Stimulated activated CD4-positive, alpha-beta T cell treated with anti-CD3 and anti-CD28 coated beads, TNF-alpha, amount 100 ng/mL, for 24 hours (primary cell): Measurements from ENCODE around the gene TSPAN5.
"Not testable (repeated sequence)": the region's sequence is repeated elsewhere in the genome, so short reads cannot be mapped to it uniquely, and the experiment has no call there.

Experiments
- DNase-seq, 3 experiments: peaks; one replicate each; pipeline ENCODE4 v3.0.0-alpha.2; 2020; ENCODE audit warnings: low read depth in 3 of 3

The TSPAN5 gene

DNA sequence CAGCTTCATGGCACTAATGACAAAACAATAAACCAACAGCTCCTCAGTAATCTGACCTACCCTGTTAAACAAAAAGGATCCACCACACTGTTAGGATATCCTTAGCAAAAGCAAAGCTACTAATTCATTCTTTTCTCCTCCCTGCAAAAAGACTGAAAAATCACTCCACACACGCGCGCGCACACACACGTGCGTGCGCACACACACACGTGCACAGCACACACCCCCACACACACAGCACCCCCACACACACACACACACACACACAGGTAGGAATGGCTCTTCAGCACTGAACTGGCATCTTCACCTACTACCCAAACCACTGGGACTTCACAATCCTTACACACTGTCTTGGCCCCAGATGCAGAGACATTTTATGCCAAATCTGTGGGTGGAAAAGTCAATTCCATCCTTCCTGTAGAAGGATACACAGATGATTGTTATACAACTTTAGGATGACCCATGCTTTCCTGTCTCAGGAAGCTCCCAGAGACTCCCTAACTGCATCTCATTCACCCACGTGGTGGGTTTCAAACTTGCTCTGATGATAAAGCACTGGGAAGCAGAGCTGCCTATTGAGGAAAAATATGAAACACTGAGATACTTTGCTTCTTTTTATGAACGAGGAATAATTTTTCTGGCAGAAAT lies 102.5 kb downstream of the TSPAN5 start:
- no peak for DNase-seq

DNA sequence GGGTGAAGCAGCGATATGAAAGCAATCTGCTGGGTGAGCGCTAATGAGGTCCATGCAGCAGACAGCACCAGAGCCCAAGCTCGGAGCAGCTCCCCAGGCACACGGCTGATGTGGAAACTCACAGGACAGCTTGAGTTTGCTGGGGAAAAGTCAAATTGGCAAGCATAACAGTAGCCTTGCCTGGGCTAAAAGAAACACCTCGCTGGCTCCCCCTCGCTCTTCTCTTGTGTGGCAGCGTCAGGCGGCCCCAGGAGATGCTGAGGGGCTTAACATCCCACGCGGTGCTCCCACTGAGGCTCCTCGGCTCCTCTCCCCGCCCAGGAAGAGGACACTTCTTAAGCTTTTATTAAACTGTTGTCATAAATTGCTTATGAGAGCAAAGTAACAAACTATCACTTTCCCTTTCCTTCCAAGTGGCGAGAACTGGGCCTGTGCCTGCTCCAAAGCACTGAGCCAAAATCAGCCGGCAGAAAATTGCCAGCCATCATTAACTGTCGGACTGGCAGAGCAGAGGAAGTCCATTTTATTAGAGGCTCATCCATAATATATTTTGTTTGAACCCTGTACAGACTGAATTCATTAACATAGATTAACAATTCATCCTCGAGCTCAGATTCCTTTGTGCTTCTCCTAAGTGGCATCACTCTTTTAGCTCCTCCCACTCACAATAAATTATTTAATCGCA lies 111.4 kb downstream of the TSPAN5 start:
- DNase-seq: no peak

DNA sequence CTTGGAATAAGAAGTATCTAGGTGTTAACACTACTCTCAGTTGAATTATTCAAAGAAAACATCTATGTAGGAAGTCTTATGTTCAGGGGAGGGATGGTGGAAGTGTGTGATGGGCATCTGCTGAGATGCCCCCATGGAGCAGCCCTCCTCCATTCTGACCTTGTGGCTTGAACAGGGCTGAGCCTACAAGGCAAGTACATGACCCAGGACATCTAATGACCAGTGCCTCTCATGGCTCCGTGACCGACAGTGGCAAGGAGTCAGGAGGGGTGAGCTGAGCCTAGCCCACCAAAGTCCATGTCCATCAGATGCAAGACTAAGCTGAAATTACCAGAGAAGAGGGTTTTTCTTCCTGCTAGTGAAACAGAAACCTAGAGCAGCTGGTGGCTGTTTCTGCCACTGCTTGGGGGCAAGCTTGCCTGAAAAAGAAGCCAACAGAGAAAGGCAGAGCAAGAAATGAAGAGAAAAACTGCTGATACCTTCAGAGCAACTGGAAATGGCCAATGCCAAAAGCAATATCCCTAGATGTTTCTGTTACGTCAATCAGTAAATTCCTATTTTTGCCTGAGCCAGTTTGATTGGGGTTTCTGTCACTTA lies 113.5 kb downstream of the TSPAN5 start:
- DNase-seq: no peak

DNA sequence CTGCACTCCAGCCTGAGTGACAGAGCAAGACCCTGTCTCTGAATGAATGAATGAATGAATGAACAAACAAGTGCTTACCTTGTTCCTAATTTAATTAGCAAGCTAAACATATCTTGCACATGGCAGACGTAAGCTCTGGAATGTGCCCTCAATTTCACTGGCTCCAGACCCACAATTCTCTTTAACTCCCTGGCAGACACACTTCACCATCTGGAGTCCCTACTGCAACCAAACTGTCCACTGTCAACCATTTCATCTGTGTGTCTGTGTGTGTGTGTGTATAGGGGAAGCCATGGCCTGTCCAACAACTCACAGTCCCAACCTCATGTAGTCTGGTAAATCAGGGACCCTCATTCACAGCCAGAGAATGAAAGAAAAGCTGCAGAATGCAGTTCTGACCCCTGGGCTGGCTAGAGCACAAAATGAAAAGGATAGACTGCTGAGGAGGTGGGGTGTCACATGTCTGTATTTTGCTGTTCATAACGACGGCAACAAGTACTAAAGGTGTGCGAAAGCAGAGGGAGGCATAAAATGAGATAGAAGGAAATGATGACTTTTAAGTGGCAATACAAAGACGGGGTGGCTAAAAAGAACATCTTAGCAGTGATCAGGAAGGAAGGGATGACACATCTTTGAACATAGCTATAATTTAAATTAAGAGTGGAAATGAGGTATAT lies 114.1 kb downstream of the TSPAN5 start:
- no peak for DNase-seq

DNA sequence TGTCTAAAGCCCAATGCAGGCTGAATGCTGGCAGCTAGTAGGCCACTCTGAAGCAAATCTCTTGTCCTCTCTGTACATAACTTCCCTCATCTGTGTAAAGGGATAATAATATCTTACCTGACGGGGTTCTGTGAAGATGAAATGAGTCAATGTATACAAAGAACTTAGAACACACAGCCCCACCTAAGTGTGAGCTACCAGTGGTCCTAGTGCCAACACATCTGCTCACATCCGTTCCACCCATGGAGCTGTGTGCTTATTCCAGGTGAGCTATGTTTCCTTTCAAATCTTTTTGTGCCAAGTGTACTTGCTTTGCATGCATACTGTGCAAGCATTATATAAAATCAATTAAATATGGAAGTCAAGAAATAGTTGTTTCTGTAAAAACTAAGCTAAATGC lies 116.4 kb downstream of the TSPAN5 start:
- no peak for DNase-seq

DNA sequence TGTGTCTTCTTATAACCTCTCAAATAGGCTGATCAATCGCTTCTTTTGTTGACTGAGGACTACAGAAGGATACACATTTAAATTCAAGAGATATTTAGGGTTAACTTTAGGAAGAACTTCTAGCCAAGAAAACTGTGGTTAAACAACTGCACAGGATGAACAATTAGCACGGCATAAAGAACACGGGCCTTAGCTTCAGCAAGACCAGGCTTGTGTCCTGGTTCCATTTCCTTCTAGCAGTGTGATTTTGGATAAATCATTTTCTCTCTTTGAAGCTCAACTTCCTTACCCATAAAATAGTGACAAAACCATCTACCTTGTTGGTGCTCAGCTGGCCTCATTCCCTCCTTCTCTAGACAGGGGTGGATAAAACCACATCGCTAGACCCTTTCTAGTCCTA lies 117.6 kb downstream of the TSPAN5 start:
- DNase-seq: no peak

DNA sequence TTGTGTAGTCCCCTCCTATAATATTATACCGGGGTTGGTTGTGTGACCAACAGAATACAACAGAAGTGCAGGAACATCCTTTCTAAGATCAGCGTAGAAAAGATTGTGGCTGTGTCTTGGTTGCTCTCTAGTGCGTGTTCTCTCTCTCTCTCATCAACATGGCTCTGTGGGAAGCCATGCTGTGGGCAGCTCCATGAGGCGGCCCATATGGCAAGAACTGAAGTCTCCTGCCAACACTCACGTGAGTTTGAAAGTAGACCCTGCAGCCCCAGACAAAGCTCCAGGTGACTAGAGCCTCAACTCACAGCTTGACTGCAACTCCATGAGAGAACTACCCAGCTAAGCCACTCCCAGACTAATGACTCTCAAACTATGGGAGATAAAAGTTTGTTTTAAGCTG lies 118.7 kb downstream of the TSPAN5 start:
- no peak for DNase-seq

DNA sequence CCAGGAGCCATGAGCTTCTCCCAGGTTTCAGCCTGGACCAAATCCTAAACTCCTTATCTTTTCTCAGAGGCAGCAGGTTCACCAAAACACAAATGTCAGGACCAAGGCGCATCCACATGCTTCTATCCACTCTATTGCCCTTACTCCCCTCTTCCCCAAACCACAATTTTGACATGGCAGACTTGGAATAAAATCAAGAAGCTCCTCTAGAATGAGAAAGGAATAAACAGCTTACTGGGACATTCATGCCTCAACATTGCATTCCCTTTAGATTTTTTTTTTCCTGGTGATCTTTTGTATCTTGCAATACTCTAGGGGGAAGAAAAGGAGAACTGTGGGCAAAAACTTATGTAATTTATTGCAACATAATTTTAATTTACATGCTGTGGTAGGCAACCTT lies 119.1 kb downstream of the TSPAN5 start:
- DNase-seq: no peak

DNA sequence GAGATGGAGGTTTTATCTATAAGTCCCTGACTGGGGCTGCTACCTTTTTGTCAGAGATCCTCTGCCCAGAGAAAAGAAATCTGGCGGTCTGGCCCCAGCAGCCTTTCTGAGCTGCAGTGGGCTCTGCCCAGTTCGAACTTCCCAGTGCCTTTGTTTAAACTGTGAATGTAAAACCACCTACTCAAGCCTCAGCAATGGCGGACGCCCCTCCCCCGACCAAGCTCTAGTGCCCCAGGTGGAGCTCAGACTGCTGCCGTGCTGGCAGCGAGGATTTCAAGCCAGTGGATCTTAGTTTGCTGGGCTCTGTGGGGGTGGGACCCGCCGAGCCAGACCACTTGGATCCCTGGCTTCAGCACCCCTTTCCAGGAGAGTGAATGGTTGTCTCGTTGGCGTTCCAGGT lies 121.8 kb downstream of the TSPAN5 start:
- no peak for DNase-seq

DNA sequence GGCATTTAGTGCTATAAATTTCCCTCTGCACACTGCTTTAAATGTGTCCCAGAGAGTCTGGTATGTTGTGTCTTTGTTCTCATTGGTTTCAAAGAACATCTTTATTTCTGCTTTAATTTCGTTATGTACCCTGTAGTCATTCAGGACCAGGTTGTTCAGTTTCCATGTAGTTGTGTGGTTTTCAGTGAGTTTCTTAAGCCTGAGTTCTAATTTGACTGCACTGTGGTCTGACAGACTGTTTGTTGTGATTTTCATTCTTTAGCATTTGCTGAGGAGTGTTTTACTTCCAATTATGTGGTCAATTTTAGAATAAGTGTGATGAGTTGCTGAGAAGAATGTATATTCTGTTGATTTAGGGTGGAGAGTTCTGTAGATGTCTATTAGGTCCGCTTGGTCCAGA lies 124.3 kb downstream of the TSPAN5 start:
- DNase-seq: not testable (repeated sequence)

DNA sequence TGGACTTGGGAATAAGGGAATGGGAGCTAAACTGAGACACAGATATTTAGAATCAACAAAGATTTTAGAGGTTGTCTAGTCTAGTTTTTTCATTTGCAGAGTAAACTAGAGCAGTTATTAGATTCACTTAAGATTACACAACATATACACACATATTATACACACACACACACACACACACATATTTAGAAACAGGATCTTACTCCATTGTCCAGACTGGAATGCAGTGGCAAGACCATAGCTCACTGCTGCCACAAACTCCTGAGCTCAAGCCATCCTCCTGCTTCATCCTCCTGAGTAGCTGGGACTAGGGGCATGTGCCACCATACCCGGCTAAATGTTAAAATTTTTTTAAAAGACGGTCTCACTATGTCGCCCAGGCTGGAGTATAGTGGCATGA lies 127.8 kb downstream of the TSPAN5 start:
- DNase-seq: no peak

DNA sequence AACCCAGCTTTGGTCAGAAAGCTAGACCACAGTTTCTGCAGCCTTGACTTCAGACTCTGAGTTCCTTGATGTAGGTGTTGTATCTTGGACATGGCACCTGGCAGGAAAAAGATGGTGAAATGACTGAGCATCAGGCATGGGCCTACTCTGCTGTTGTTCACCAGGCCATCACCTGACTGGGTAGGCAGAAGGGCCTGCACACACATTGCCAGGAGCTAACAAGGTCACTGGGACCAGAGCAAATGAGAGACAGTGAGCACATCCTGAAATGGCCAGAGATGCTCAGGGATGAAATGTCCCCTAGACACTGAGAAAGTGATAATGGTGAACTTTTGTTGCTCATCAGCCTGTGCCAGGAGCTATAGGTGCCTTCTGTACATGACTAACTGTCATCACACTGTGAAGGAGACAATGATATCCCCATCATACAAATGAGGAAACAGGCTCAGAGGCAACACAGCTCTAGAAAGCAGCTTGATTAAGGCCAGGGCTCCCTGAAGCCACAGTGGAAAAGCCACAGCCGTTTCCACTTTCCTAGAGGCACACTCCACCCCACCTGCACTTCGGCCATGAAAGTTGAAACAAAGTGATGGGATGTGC lies 128.3 kb downstream of the TSPAN5 start:
- no peak for DNase-seq

DNA sequence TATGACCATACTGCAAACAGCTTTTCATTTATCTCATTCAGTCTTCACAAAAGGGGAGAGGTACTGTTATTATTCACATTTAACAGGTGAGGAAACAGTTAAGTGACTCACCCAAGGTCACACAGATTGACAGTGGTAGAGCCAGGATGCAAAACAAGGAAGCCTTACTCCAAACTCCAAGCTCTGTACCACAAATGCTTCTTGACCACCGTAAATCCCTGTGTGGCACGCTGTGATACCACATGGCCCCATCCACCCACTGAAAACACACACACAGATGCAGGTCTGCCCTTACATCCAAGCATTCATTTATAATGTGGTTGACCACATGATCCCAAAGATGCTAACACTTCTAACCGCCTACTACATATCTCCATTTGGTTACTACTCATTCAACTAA lies 129.5 kb downstream of the TSPAN5 start:
- DNase-seq: no peak

DNA sequence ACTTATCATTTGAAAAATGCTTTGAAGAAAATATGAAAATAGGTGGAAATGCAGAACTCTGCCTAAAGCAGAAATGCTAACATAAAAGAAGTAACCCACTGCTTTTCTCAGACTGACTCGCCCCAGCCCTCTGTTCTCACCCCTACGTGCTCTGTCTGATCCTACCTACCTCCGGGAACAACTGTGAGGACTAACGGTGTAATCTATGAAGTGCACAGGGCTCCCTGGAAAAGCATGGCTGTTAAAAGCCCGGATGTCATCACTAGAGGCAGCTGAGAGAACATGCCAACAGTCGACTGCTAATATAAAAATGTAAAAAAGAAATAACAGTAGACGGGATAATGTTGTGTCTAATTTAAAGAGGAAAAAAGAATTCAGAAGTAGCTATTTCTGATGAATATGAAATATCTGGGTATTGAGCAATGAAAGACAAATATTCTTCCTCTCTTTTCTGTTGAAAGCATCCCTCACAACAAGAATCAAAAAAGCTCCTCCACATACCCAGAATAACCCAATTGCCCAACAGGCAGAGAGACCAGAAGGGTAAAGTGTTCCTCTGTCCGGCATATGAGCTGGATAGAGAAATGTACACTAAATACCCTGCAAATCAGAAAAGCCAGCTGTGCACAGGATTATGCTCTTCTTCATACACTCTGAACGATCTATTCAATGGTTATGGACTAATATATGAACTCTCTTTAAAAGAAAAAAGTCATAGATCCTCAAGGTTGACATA lies 130.7 kb downstream of the TSPAN5 start:
- DNase-seq: no peak

DNA sequence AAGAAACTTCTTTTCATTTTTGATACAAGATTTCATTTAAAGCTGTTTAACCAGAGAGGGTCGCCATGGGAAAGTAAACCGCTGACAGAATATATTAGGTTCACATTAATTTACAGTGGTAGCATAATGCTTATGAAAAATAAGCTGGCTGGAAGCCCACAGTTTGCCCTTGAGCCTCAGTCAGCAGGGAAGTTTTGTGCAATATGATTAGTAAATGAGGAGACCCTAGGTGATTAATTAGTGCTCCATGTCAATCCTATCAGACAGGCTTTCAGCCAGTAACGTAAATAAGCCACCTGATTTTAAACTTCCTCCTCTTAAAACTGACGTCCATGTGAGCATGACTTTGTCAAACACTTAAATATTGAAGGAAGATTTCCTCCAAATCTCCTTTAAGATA lies 134.2 kb downstream of the TSPAN5 start:
- DNase-seq: no peak

DNA sequence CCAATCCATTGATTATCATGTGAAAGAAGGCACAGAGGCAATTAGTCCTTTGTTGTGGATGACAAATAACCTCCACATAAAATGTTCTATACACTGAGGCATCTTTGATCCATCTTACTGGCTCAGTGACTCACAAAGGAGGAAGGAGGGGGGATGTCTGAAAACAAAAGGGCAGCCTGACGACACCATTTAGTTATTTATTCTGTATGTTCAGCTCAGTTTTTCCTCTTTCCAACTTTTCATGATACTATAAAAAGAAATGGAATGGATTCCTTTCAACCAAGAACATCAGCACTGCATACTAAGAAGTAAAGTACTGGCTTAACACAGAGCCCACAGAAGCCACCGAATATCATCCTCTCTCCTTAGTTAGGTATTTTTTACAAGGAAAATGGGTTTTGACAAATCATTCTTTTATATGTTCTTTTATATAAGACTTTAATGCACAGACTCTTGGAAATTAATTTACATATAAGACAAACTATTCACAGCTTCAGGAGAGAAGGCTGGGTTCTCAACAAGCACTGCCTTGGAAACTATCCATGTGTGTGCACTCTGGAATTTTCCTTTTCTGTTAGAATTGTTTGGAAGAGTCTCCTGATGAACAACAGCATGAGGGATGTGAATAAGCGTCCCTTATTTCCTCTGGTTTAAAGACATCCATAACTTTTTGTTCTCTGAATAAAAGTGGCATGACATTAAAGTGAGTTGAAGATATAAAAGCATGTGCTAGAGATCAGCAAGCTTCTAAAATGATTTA lies 135.6 kb downstream of the TSPAN5 start:
- no peak for DNase-seq

DNA sequence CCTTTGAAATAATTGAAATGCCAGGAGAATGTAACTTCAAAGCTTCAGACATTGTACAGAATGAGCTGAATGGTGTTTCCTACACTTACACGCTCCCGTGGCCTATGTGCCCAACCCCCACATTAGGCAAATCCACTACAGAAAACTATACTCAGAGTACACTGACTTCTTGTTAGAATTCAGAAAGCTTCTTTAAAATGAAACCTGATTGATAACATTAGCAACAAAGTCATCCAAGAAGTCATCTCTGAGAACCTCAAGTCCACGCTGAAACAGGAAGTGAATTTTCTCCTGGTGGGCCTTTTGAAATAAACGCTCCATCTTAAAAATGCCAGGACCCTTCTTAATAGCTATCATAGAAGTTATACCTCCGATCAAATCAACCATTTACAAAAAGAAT lies 136.3 kb downstream of the TSPAN5 start:
- no peak for DNase-seq

DNA sequence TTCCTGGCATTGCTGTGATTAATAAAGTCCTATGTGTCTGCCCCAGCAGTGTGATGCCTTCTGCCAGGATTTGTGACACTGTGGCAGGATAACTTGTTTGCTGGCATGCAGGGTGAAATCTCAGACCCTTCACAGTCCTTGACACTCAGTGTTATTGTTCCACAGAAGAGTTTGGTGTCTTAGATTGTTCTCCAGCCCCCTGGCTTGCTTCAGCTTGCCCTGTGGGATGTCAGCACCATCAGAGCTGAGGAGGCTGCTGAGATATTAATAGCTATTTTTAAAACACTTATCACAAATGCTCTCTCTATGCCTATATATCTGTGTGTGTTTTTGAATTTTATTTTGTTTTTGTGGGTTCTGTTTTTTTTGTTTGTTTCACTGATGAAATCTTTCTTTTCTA lies 136.9 kb downstream of the TSPAN5 start:
- no peak for DNase-seq

DNA sequence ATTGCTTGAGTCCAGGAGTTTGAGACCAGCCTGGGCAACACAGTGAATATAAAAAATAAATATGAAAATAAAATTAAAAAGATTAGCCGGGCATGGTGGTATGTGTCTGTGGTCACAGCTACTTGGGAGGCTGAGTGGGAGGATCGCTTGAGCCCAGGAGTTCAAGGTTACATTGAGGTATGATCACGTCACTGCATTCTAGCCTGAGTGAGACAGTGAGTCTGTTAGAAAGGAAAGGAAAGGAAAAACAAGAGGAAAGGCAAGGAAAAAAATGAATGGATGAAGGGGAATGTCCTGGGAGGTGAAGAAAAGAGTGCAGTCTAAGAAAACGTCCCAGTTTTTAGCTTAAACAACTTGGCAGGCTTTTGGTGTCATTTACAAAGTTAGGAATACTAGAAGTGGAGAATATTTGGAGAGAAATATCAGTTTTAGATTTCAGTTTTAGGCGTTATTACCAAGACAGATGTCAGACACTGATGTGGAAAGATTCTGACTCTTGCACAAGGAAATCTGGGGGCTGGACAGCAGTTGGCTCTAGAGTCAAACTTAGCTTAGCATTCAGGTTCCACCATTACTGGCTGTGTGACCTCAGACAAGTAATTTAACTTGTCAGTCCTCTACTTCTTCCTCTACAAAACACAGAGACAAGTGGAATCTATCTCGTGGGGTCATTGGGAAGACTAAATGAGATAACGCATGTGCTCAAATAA lies 139.0 kb downstream of the TSPAN5 start:
- no peak for DNase-seq

DNA sequence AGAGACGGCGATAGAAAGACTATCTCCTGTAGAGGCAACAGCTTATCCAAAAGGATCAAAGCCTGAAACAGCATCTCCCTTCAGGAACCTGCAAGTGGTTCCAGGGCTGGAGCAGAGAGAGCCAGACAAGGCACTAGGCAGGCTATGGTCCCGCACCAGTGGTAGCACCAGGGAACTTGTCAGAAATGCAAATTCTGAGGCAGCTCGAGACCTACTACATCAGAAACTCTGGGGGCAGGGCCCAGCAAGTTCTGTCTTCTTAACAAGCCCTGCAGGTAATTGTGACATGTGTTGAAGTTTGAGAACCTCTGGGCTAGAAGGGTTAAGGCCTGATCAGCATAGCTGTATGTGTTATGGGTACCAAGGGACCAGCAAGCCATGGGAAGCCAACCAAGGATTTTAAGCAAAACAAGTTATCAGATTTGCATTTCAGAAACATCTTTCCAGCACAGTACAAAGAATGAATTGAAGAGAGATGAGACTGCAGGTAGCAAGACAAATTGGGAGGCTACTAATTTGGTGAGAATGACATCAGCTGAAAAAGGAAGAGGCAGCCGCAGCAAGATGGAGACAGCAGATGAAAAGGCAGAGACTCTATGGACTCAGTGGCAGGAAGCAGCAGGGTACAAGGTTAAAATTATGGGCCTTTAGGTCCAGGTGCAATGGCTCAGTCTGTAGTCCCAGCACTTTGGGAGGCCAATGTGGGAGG lies 139.7 kb downstream of the TSPAN5 start:
- DNase-seq: no peak
